ENCODE results near the gene SLC26A8. TPM values are rescaled to one million over a fixed set of nuclear protein-coding genes. Genes with fewer than 3 reads are reported as not detected.

Gene SLC26A8
- total RNA-seq, 6 experiments from 2014 or later = not detected

Other genes starting within 250 kb of the SLC26A8 start
- not detected for gene CLPSL2, start 248.0 kb downstream of the SLC26A8 start, total RNA-seq (2021; fragmentation: NEBNext Ultra II Directional; extraction: Animal tissue kit (Norgen Biotek cat#: 25700))
- gene CLPSL1, start 243.6 kb downstream of the SLC26A8 start, total RNA-seq (2021; fragmentation: NEBNext Ultra II Directional; extraction: Animal tissue kit (Norgen Biotek cat#: 25700)) = not detected
- gene CLPS, start 227.3 kb downstream of the SLC26A8 start, total RNA-seq (2021; fragmentation: NEBNext Ultra II Directional; extraction: Animal tissue kit (Norgen Biotek cat#: 25700)) = not detected
- gene LHFPL5, start 219.3 kb downstream of the SLC26A8 start, total RNA-seq (2021; fragmentation: NEBNext Ultra II Directional; extraction: Animal tissue kit (Norgen Biotek cat#: 25700)) = not detected
- gene SRPK1, start 103.5 kb downstream of the SLC26A8 start, total RNA-seq (2021; fragmentation: NEBNext Ultra II Directional; extraction: Animal tissue kit (Norgen Biotek cat#: 25700)) = 10 to 100 TPM; 45.9 to 55.2 (median 48.3) TPM
- gene MAPK14, start 3.2 kb upstream of the SLC26A8 start, total RNA-seq (2021; fragmentation: NEBNext Ultra II Directional; extraction: Animal tissue kit (Norgen Biotek cat#: 25700)) = 10 to 100 TPM; 34.1 to 40.4 (median 37.1) TPM
- gene MAPK13, start 105.9 kb upstream of the SLC26A8 start, total RNA-seq (2021; fragmentation: NEBNext Ultra II Directional; extraction: Animal tissue kit (Norgen Biotek cat#: 25700)) = 10 to 100 TPM in 2 of 6 experiments, 1 to 10 TPM in 4; 5.7 to 12.4 (median 6.5) TPM
- 10 to 100 TPM; 26.5 to 32.4 (median 28.9) TPM for gene BRPF3, start 172.1 kb upstream of the SLC26A8 start, total RNA-seq (2021; fragmentation: NEBNext Ultra II Directional; extraction: Animal tissue kit (Norgen Biotek cat#: 25700))
- not detected for gene PNPLA1, start 245.4 kb upstream of the SLC26A8 start, total RNA-seq (2021; fragmentation: NEBNext Ultra II Directional; extraction: Animal tissue kit (Norgen Biotek cat#: 25700))